ENCODE data around the gene ADPRHL1. TPM values are rescaled to one million over a fixed set of nuclear protein-coding genes. Genes with fewer than 3 reads are reported as not detected.
"Not testable (repeated sequence)": the region's sequence is repeated elsewhere in the genome, so short reads cannot be mapped to it uniquely, and the experiment has no call there.

The ADPRHL1 gene
- total RNA-seq, 1 donor from 2014 or later: 3.1 TPM

DNA sequence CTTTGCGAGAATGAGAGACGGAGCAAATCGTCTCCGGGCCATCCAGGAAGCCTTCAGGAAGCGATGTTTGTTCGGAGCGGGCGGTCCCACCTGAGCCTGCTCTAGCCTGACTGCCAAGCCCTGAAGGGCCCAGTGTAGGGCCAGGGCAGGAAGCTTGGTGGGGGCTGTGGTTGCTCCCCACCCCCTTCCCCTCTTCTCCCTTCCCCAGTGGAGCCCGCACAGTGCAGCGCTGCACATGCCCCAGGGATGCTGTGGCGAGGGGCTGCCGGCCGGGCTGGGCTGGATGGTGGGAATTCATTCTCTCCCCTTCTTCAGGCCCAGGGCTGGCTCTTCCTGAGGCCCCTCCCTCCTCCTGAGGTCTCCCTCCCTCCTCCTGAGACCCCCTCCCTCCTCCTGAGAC lies 82.2 kb downstream of the ADPRHL1 start:
- Histone ChIP-seq H2AFZ (ENCODE audit: low read depth, low read length) (no peak overlapping the region), H3K36me3 (ENCODE audit: insufficient read depth, low read length) (no peaks in the 10 kb centered on the region), H3K79me2 (ENCODE audit: insufficient read depth, low read length) (no peaks in the 10 kb centered on the region), H3K27ac (ENCODE audit: low read depth, low read length) (no peak overlapping the region), H3K4me1 (ENCODE audit: insufficient read depth, low read length) (no peaks in the 10 kb centered on the region), H3K27me3 (ENCODE audit: insufficient read depth, low read length) (no peaks in the 10 kb centered on the region), H3K4me3 (ENCODE audit: insufficient read depth, low read depth, low read length) (no peak overlapping the region), H4K20me1 (ENCODE audit: insufficient read depth, low read length) (no peaks in the 10 kb centered on the region), H3K4me2 (ENCODE audit: low read length) (no peak overlapping the region), H3K9ac (ENCODE audit: low read length) (no peak overlapping the region), H3K9me3 (ENCODE audit: insufficient read depth, low read depth, low read length) (no peaks in the 10 kb centered on the region)
- Mint-ChIP-seq H3K27ac (ENCODE audit: unreplicated experiment) (no peak overlapping the region), H3K27me3 (ENCODE audit: low read depth, unreplicated experiment) (peaks cover 54% of the 10 kb centered on the region), H3K36me3 (ENCODE audit: low read depth, unreplicated experiment) (no peaks in the 10 kb centered on the region), H3K9me3 (ENCODE audit: unreplicated experiment) (peaks cover 2% of the 10 kb centered on the region), H3K4me3 (ENCODE audit: unreplicated experiment) (no peak overlapping the region), H3K4me1 (ENCODE audit: low read depth, unreplicated experiment) (no peaks in the 10 kb centered on the region)
- no peak for FAIRE-seq
- TF ChIP-seq EZH2 (IDR thresholded peaks at IDR 0.05; ENCODE audit: insufficient read depth, low read length) (no peak), CTCF (IDR thresholded peaks at IDR 0.05; ENCODE audit: insufficient read depth, low read depth, low read length) (no peak)
- no peak for DNase-seq (ENCODE audit: low read depth)

- DNase-seq (ENCODE audit: low read depth) (no peak), FAIRE-seq (no peak)
- Mint-ChIP-seq H3K27me3 (ENCODE audit: low read depth, unreplicated experiment) (peaks cover 60% of the 10 kb centered on the region), H3K27ac (ENCODE audit: unreplicated experiment) (no peak overlapping the region), H3K4me3 (ENCODE audit: unreplicated experiment) (no peak overlapping the region), H3K36me3 (ENCODE audit: low read depth, unreplicated experiment) (no peaks in the 10 kb centered on the region), H3K9me3 (ENCODE audit: unreplicated experiment) (no peaks in the 10 kb centered on the region), H3K4me1 (ENCODE audit: low read depth, unreplicated experiment) (no peaks in the 10 kb centered on the region)
- TF ChIP-seq EZH2 (IDR thresholded peaks at IDR 0.05; ENCODE audit: insufficient read depth, low read length) (no peak), CTCF (IDR thresholded peaks at IDR 0.05; ENCODE audit: insufficient read depth, low read depth, low read length) (no peak)
- Histone ChIP-seq H3K4me3 (ENCODE audit: insufficient read depth, low read depth, low read length) (no peak overlapping the region), H3K9ac (ENCODE audit: low read length) (no peak overlapping the region), H3K36me3 (ENCODE audit: insufficient read depth, low read length) (no peaks in the 10 kb centered on the region), H3K27me3 (ENCODE audit: insufficient read depth, low read length) (peaks cover 1% of the 10 kb centered on the region), H3K79me2 (ENCODE audit: insufficient read depth, low read length) (no peaks in the 10 kb centered on the region), H3K9me3 (ENCODE audit: insufficient read depth, low read depth, low read length) (no peaks in the 10 kb centered on the region), H3K4me2 (ENCODE audit: low read length) (no peak overlapping the region), H3K27ac (ENCODE audit: low read depth, low read length) (no peak overlapping the region), H3K4me1 (ENCODE audit: insufficient read depth, low read length) (no peaks in the 10 kb centered on the region), H4K20me1 (ENCODE audit: insufficient read depth, low read length) (no peaks in the 10 kb centered on the region), H2AFZ (ENCODE audit: low read depth, low read length) (no peak overlapping the region)
Observed at GRCh38 chr13:113369881-113370280, 83.4 kb downstream of the ADPRHL1 start.

- no peaks in the 10 kb centered on the region for H3K4me1 Mint-ChIP-seq (ENCODE audit: low read depth, unreplicated experiment)
- Histone ChIP-seq H3K27ac (ENCODE audit: low read depth, low read length) (no peak overlapping the region), H3K79me2 (ENCODE audit: insufficient read depth, low read length) (no peaks in the 10 kb centered on the region), H3K9ac (ENCODE audit: low read length) (no peak overlapping the region), H3K27me3 (ENCODE audit: insufficient read depth, low read length) (peaks cover 2% of the 10 kb centered on the region), H4K20me1 (ENCODE audit: insufficient read depth, low read length) (no peaks in the 10 kb centered on the region), H3K4me2 (ENCODE audit: low read length) (no peak overlapping the region), H3K4me3 (ENCODE audit: insufficient read depth, low read depth, low read length) (no peak overlapping the region), H2AFZ (ENCODE audit: low read depth, low read length) (no peak overlapping the region), H3K36me3 (ENCODE audit: insufficient read depth, low read length) (no peaks in the 10 kb centered on the region), H3K9me3 (ENCODE audit: insufficient read depth, low read depth, low read length) (no peaks in the 10 kb centered on the region), H3K4me1 (ENCODE audit: insufficient read depth, low read length) (no peaks in the 10 kb centered on the region)
- H3K27ac Mint-ChIP-seq (ENCODE audit: unreplicated experiment): no peak overlapping the region
- FAIRE-seq (no peak), DNase-seq (ENCODE audit: low read depth) (no peak)
- peaks cover 53% of the 10 kb centered on the region for H3K27me3 Mint-ChIP-seq (ENCODE audit: low read depth, unreplicated experiment)
- no peaks in the 10 kb centered on the region for H3K9me3 Mint-ChIP-seq (ENCODE audit: unreplicated experiment)
- TF ChIP-seq CTCF (IDR thresholded peaks at IDR 0.05; ENCODE audit: insufficient read depth, low read depth, low read length) (no peak), EZH2 (IDR thresholded peaks at IDR 0.05; ENCODE audit: insufficient read depth, low read length) (no peak)
- H3K36me3 Mint-ChIP-seq (ENCODE audit: low read depth, unreplicated experiment): no peaks in the 10 kb centered on the region
- no peak overlapping the region for H3K4me3 Mint-ChIP-seq (ENCODE audit: unreplicated experiment)
Observed at GRCh38 chr13:113369189-113369588, 84.1 kb downstream of the ADPRHL1 start.

GRCh38 chr13:113368353-113368752 lies 84.9 kb downstream of the ADPRHL1 start:
- FAIRE-seq; H3K9me3 ChIP-seq (ENCODE audit: insufficient read depth, low read depth, low read length); H3K4me1 ChIP-seq (ENCODE audit: insufficient read depth, low read length); H2AFZ ChIP-seq (ENCODE audit: low read depth, low read length); H3K27ac ChIP-seq (ENCODE audit: low read depth, low read length); H4K20me1 ChIP-seq (ENCODE audit: insufficient read depth, low read length); H3K36me3 Mint-ChIP-seq (ENCODE audit: low read depth, unreplicated experiment); H3K4me3 Mint-ChIP-seq (ENCODE audit: unreplicated experiment); H3K4me1 Mint-ChIP-seq (ENCODE audit: low read depth, unreplicated experiment); H3K79me2 ChIP-seq (ENCODE audit: insufficient read depth, low read length); H3K9me3 Mint-ChIP-seq (ENCODE audit: unreplicated experiment); H3K4me2 ChIP-seq (ENCODE audit: low read length); H3K27ac Mint-ChIP-seq (ENCODE audit: unreplicated experiment); H3K27me3 ChIP-seq (ENCODE audit: insufficient read depth, low read length); H3K36me3 ChIP-seq (ENCODE audit: insufficient read depth, low read length); H3K4me3 ChIP-seq (ENCODE audit: insufficient read depth, low read depth, low read length); DNase-seq (ENCODE audit: low read depth); H3K9ac ChIP-seq (ENCODE audit: low read length): not testable (repeated sequence)
- H3K27me3 Mint-ChIP-seq (ENCODE audit: low read depth, unreplicated experiment): peaks cover 45% of the 10 kb centered on the region
